Caco-2 (cell line): ENCODE data around the gene TRAFD1. TPM values are rescaled to one million over a fixed set of nuclear protein-coding genes. Genes with fewer than 3 reads are reported as not detected.

Source experiments
- BruUV-seq: library from RNA; stranded (reverse); fragments of 400-500 nt; replicated peaks from 2 replicates; lab custom pipeline; 2021; lab: Mats Ljungman, UMichigan
- CTCF ChIA-PET: fragments of 300-600 bp; sonication (Branson Sonifier 250); formaldehyde crosslinking; loops from one replicate; lab custom pipeline; 2022; ENCODE audit warnings: antibody characterized with exemption; lab: Charles Lee
- POLR2A ChIA-PET: fragments of 300-600 bp; sonication (Branson Sonifier 250); formaldehyde crosslinking; loops from one replicate; lab custom pipeline; 2022; ENCODE audit warnings: antibody characterized with exemption; lab: Charles Lee
- DNase-seq, 2 experiments: peaks; one replicate each; pipeline versions ENCODE4 v3.0.0 to v3.0.0-alpha.2; 2020 to 2022
- H3K27me3 ChIP-seq: replicated peaks from 2 replicates; pipeline ENCODE4 v1.6.0; 2011; ENCODE audit warnings: low read length; ENCODE audit not compliant: control insufficient read depth, insufficient read depth
- H3K36me3 ChIP-seq: 2 replicates; pipeline ENCODE4 v1.5.1; 2011; ENCODE audit warnings: low read length; ENCODE audit not compliant: control insufficient read depth, insufficient read depth
- H3K4me1 ChIP-seq: fragments of 250-450 bp; sonication (Bioruptor Pico); 2 replicates; pipeline ENCODE4 v1.5.1; 2020; ENCODE audit warnings: mild to moderate bottlenecking
- H3K4me3 ChIP-seq: 2 replicates; pipeline ENCODE4 v1.5.1; 2011; ENCODE audit warnings: low read depth, mild to moderate bottlenecking, control low read depth, low read length
- H3K9me3 ChIP-seq: fragments of 250-450 bp; sonication (Bioruptor Pico); 2 replicates; pipeline ENCODE4 v1.5.1; 2020; ENCODE audit warnings: mild to moderate bottlenecking, moderate library complexity
- H3K27ac Mint-ChIP-seq: one replicate; pipeline ENCODE4 v1.8.0; 2022; ENCODE audit warnings: mixed read lengths; ENCODE audit not compliant: unreplicated experiment
- H3K27me3 Mint-ChIP-seq: one replicate; pipeline ENCODE4 v1.8.0; 2022; ENCODE audit warnings: mixed read lengths; ENCODE audit not compliant: insufficient read depth, unreplicated experiment
- H3K36me3 Mint-ChIP-seq: one replicate; pipeline ENCODE4 v1.8.0; 2022; ENCODE audit warnings: mild to moderate bottlenecking, mixed read lengths; ENCODE audit not compliant: insufficient read depth, unreplicated experiment
- H3K4me1 Mint-ChIP-seq: one replicate; pipeline ENCODE4 v1.8.0; 2022; ENCODE audit warnings: low read depth, mixed read lengths; ENCODE audit not compliant: unreplicated experiment
- H3K4me3 Mint-ChIP-seq: one replicate; pipeline ENCODE4 v1.8.0; 2022; ENCODE audit warnings: mild to moderate bottlenecking, moderate library complexity, mixed read lengths; ENCODE audit not compliant: unreplicated experiment
- H3K9me3 Mint-ChIP-seq: one replicate; pipeline ENCODE4 v1.8.0; 2022; ENCODE audit warnings: mixed read lengths; ENCODE audit not compliant: unreplicated experiment
- CTCF ChIP-seq, 2 experiments: fragments of 200-600 bp in 1 of 2; IDR thresholded peaks; 1 replicate in 1 of 2; 2 replicates in 1 of 2; pipeline versions ENCODE4 v1.5.1 to v1.8.0; 2011 to 2022; ENCODE audit warnings: antibody characterized with exemption in 1 of 2, control low read depth in 1 of 2, inconsistent platforms in 1 of 2, low read depth in 1 of 2, low read length in 1 of 2, mild to moderate bottlenecking in 1 of 2, moderate library complexity in 1 of 2; ENCODE audit not compliant: insufficient read depth in 1 of 2, severe bottlenecking in 1 of 2, unreplicated experiment in 1 of 2
- intact Hi-C: fragments of 100-400 bp; cut with micrococcal nuclease; formaldehyde crosslinking; loops from one replicate; pipeline ENCODE4 v1.10.0; 2022; ENCODE audit not compliant: unreplicated experiment
- total RNA-seq: library from RNA; stranded (reverse); gene quantifications from 2 replicates; pipeline ENCODE4 v1.2.3, GENCODE V29; 2022

TRAFD1 gene
- total RNA-seq, 1 experiment from 2014 or later: 25.5 TPM

GRCh38 chr12:112191840-112192321, 66.5 kb downstream of the TRAFD1 start:
- peaks cover 57% of the 10 kb centered on the region for H3K36me3 Mint-ChIP-seq
- H3K4me1 Mint-ChIP-seq: no peaks in the 10 kb centered on the region

GRCh38 chr12:112192475-112192874, 67.1 kb downstream of the TRAFD1 start:
- ChIA-PET POLR2A (no interaction called here), CTCF (no interaction called here)
- DNase-seq: no peak
- Mint-ChIP-seq H3K4me3 (no peak overlapping the region), H3K4me1 (no peaks in the 10 kb centered on the region), H3K27me3 (no peaks in the 10 kb centered on the region), H3K9me3 (no peaks in the 10 kb centered on the region), H3K36me3 (peaks cover 60% of the 10 kb centered on the region), H3K27ac (no peak overlapping the region)
- peaks cover 1% of the 10 kb centered on the region; the same call in 1 of the 2 replicates for H3K36me3 ChIP-seq
- H3K4me3 ChIP-seq: no peak overlapping the region
- intact Hi-C loops: no loop called here
- no peaks in the 10 kb centered on the region for H3K4me1 ChIP-seq
- no peaks in the 10 kb centered on the region for H3K27me3 ChIP-seq
- no TSS peak for BruUV-seq
- no peak for TF ChIP-seq CTCF (IDR thresholded peaks at IDR 0.05; ENCODE audit: insufficient read depth in 1 of 2, low read depth in 1 of 2, low read length in 1 of 2, severe bottlenecking in 1 of 2, unreplicated experiment in 1 of 2)
- H3K9me3 ChIP-seq: no peaks in the 10 kb centered on the region

More at GRCh38 chr12:112191840-112192321, 66.5 kb downstream of the TRAFD1 start:
- no peak for DNase-seq
- H3K27me3 ChIP-seq: no peaks in the 10 kb centered on the region
- POLR2A ChIA-PET: no interaction called here
- no peaks in the 10 kb centered on the region for H3K9me3 ChIP-seq
- Mint-ChIP-seq H3K9me3 (no peaks in the 10 kb centered on the region), H3K4me3 (no peak overlapping the region), H3K27me3 (no peaks in the 10 kb centered on the region), H3K27ac (no peak overlapping the region)
- H3K4me1 ChIP-seq: no peaks in the 10 kb centered on the region
- peaks cover 1% of the 10 kb centered on the region; the same call in 1 of the 2 replicates for H3K36me3 ChIP-seq
- BruUV-seq: no TSS peak
- no peak for TF ChIP-seq CTCF (IDR thresholded peaks at IDR 0.05; ENCODE audit: insufficient read depth in 1 of 2, low read depth in 1 of 2, low read length in 1 of 2, severe bottlenecking in 1 of 2, unreplicated experiment in 1 of 2)
- CTCF ChIA-PET: no interaction called here
- intact Hi-C loops: no loop called here
- H3K4me3 ChIP-seq: no peak overlapping the region

- Mint-ChIP-seq H3K27ac (no peak overlapping the region), H3K36me3 (peaks cover 68% of the 10 kb centered on the region), H3K4me1 (no peaks in the 10 kb centered on the region), H3K4me3 (no peak overlapping the region), H3K9me3 (no peaks in the 10 kb centered on the region), H3K27me3 (no peaks in the 10 kb centered on the region)
- Histone ChIP-seq H3K4me3 (no peak overlapping the region), H3K27me3 (no peaks in the 10 kb centered on the region), H3K9me3 (no peaks in the 10 kb centered on the region), H3K36me3 (peaks cover 1% of the 10 kb centered on the region; the same call in 1 of the 2 replicates), H3K4me1 (no peaks in the 10 kb centered on the region)
- TF ChIP-seq CTCF (IDR thresholded peaks at IDR 0.05; ENCODE audit: insufficient read depth in 1 of 2, low read depth in 1 of 2, low read length in 1 of 2, severe bottlenecking in 1 of 2, unreplicated experiment in 1 of 2): no peak
- intact Hi-C loops: no loop called here
- POLR2A ChIA-PET: no interaction called here
- no peak for DNase-seq
- CTCF ChIA-PET: no interaction called here
- no TSS peak for BruUV-seq
Observed at GRCh38 chr12:112194601-112195247, 69.4 kb downstream of the TRAFD1 start.
